GM19395 (cell line): ENCODE data around the gene TCEAL8.
A peak's percentile ranks its signal among the peaks of the same experiment; 100 is the strongest.

Experiments
- ATAC-seq: cut with Tn5 transposase; IDR thresholded peaks from one replicate; pipeline ENCODE4 v1.9.1; 2021; ENCODE audit warnings: mild to moderate bottlenecking, moderate library complexity; ENCODE audit not compliant: unreplicated experiment

Gene TCEAL8

DNA sequence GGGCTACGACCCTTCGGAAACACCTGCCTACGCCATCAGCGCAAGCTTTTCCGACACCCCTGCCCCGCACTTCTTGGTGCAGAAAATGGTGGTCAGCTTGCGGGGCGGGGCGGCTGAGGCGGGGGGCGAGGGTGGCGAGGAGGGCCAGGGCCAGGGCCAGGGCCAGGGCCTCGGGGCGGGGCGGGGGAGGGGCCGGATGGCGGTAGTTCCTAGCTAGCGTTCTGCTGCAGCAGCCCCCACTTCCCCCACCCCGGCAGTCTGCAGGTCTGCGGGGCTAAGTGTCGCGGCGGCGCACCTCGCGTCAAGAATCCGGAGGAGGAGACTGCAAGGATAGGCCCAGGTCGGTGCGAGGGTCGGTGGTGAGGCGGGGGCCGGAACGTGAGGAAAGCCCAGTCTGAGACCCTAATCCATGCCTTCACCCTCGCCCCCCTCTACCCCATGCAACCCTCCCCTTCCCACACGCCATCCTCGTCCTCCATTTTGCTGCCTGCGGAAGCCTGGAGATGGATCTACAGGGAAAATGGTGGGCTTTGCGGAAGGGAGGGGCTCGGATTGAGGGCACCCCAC, 39.4 kb downstream of the TCEAL8 start:
- ATAC-seq: peak; percentile 36

DNA sequence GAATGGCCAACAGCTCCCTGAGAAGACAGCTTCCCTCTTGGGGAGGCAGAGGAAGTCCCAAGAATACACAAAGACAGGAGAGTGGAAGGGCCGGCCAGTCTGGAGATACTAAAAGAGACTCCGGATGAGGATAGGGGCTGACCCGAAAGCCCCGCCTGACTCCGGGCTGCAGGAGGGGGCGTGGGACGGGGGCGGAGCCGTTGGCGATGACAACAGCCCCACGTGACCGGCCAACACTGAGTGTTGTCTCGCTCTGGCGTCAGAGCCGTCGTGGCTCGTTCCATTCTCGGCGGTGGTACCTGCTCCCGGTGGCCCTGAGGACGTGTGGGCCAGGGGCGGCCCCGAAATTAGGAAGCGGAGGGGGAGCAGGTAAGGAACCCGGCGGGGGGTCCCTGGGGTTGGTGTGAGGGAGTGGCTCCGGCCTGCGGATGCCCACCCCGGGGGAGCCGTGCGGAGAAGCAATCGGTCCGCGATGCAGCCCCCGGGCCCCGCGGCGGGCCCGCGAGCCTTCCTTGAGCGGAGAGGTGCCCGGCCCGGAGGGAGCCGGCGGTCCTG, 40.0 kb downstream of the TCEAL8 start, which contains the start of gene BEX4:
BEX4 (plus strand) TSS at position 239 of the 555 bp plus-strand sequence. CDS start 1,046 bp downstream, outside the sequence.
- ATAC-seq: peak; percentile 96

DNA sequence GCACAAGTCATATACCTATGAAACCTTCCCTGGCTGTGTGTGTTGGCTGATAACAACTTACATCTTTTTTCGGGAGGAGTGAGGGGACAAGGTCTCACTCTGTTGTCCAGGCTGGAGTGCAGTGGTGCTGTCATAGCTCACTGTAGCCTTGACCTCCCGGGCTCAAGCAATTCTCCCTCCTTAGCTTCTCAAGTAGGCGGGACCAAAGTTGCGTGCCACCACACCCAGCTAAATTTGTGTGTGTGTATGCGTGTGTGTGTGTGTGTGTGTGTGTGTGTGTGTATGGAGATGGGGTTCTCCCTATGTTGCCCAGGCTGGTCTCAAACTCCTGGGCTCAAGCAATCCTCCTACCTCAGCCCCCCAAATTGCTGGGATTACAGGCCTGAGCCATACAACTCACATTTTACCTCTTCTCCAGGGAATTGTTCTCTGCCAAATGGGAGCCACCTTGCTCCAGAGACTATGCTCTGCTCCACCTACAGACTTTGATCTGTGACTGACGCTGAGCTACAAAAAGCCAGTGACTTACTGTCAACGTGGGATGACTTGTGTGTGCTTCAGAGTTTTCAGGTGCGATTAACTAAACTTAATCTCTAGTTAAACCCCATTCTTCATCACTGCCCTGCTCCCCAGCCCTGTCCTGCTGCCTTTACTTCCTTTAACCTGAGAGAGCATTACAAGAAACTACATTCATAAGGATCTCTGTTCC, 42.1 kb downstream of the TCEAL8 start:
- no peak for ATAC-seq

DNA sequence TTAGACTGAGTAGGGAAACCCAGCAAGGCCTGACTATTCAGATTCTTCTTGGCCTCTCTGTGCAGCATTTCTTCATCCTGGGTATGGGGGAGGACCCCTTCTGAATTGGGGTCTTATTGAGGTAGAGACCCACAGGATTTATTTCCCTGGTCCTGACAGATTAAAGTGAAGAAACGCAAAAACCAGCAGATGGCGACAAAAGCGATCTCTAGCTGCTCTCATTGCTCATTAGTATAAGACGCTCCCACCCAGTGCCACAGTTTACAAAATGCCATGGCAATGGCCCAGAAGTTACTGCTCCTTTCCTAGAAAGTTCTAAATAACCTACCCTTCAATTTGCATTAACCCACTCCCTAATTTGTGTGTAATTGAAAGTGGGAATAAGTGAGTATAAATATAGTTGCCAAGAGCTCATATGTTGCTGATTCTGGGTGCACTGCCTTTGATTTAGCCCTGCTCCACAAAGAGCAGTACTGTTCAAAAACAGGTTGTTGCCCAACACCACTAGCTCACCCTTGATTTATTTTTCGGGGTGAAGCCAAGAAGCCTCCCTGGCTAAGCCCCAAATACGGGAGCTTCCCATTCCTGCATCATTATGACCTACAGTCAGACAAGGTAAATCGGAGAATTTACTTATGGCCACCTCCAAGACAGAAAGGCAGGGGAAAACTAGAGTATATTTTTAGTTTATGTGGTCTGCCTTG, 43.8 kb downstream of the TCEAL8 start:
- ATAC-seq: peak; percentile 45

DNA sequence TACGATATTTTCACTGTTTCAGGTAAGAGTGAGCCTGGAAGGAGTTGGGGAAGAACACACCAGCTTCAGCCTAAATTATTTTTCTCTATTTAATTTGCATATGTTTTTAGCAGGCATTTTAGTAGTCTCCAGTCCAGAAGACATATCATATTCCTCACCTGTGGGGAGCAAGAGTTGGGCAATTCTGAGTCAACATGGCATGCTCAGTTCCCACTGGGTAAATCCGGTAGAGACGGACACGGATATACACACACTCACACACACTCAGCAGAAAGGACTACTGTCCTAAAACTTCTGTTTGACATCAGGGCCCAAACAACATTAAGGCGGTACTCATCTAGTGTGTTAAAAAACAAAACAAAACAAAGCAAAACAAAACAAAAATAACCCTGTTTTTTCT, 44.9 kb downstream of the TCEAL8 start:
- no peak for ATAC-seq
